Activated CD4-positive, alpha-beta T cell treated with anti-CD3 and anti-CD28 coated beads, Interleukin-2, amount 50 U/mL, for 4 hours (primary cell): ENCODE data around the gene GLA.

ENCODE experiments used
- DNase-seq, 2 experiments: peaks; one replicate each; pipeline ENCODE4 v3.0.0-alpha.2; 2020

The GLA gene

GRCh38 chrX:101407748-101408531, at the start of gene GLA, which contains the start of gene HNRNPH2:
GLA (minus strand) TSS chrX:101407925; CDS start chrX:101407903, 22 bp downstream.
HNRNPH2 (plus strand) TSS chrX:101408222; CDS start chrX:101411989, 3,767 bp downstream.
- peak; percentile 82 to 83 for DNase-seq

GRCh38 chrX:101452056-101452455, 44.3 kb upstream of the GLA start:
- DNase-seq = no peak

GRCh38 chrX:101450961-101451360, 43.2 kb upstream of the GLA start:
- no peak for DNase-seq

GRCh38 chrX:101450085-101450484, 42.4 kb upstream of the GLA start:
- no peak for DNase-seq

- DNase-seq = no peak
Measured at GRCh38 chrX:101449279-101449678, 41.6 kb upstream of the GLA start.

GRCh38 chrX:101442085-101442484, 34.4 kb upstream of the GLA start:
- DNase-seq = no peak

GRCh38 chrX:101430457-101431078, 22.8 kb upstream of the GLA start:
- DNase-seq = no peak

GRCh38 chrX:101429934-101430333, 22.2 kb upstream of the GLA start:
- DNase-seq = no peak

GRCh38 chrX:101427954-101428353, 20.2 kb upstream of the GLA start:
- DNase-seq = no peak

GRCh38 chrX:101419489-101419888, 11.8 kb upstream of the GLA start:
- DNase-seq = no peak

GRCh38 chrX:101417981-101418841, 10.5 kb upstream of the GLA start:
- no peak for DNase-seq

GRCh38 chrX:101417190-101417589, 9.5 kb upstream of the GLA start:
- DNase-seq = no peak

GRCh38 chrX:101416691-101417090, 9.0 kb upstream of the GLA start:
- DNase-seq = no peak

- no peak for DNase-seq
Measured at GRCh38 chrX:101415180-101416145, 7.7 kb upstream of the GLA start.

GRCh38 chrX:101411984-101412383, 4.3 kb upstream of the GLA start:
- no peak for DNase-seq

GRCh38 chrX:101410461-101410860, 2.7 kb upstream of the GLA start:
- no peak for DNase-seq

GRCh38 chrX:101409043-101409442, 1.3 kb upstream of the GLA start:
- DNase-seq = no peak

GRCh38 chrX:101408532-101408841, 762 bp upstream of the GLA start:
- DNase-seq = no peak

- no peak for DNase-seq
Measured at GRCh38 chrX:101407167-101407747, 468 bp downstream of the GLA start.

- DNase-seq = no peak
Measured at GRCh38 chrX:101399825-101400224, 7.9 kb downstream of the GLA start.

GRCh38 chrX:101398694-101399093, 9.0 kb downstream of the GLA start:
- DNase-seq = no peak

- DNase-seq = no peak
Measured at GRCh38 chrX:101397779-101398178, 9.9 kb downstream of the GLA start.
